Type B pancreatic cell (in vitro differentiated cells): ENCODE measurements around the gene PCK1. TPM values are rescaled to one million over a fixed set of nuclear protein-coding genes. Genes with fewer than 3 reads are reported as not detected.
A peak's percentile ranks its signal among the peaks of the same experiment; 100 is the strongest.

Experiments
- DNase-seq: peaks from one replicate; pipeline ENCODE4 v3.0.0; 2021; ENCODE audit warnings: mixed read lengths; ENCODE audit not compliant: unreplicated experiment; ENCODE audit errors: extremely low spot score
- H3K27ac Mint-ChIP-seq: 2 replicates; pipeline ENCODE4 v1.8.0; 2021; ENCODE audit warnings: mild to moderate bottlenecking, mixed read lengths
- H3K27me3 Mint-ChIP-seq: 2 replicates; pipeline ENCODE4 v1.8.0; 2021; ENCODE audit warnings: mixed read lengths
- H3K36me3 Mint-ChIP-seq: 2 replicates; pipeline ENCODE4 v1.8.0; 2021; ENCODE audit warnings: mixed read lengths
- H3K4me1 Mint-ChIP-seq: one replicate; pipeline ENCODE4 v1.8.0; 2021; ENCODE audit warnings: mixed read lengths; ENCODE audit not compliant: unreplicated experiment
- H3K4me3 Mint-ChIP-seq: 2 replicates; pipeline ENCODE4 v1.8.0; 2021; ENCODE audit warnings: mild to moderate bottlenecking, mixed read lengths
- H3K9me3 Mint-ChIP-seq: 2 replicates; pipeline ENCODE4 v1.8.0; 2021; ENCODE audit warnings: mixed read lengths
- CTCF ChIP-seq: fragments of 200-600 bp; sonication (generic); conservative IDR thresholded peaks from 2 replicates; pipeline ENCODE4 v1.5.0; 2021; ENCODE audit warnings: antibody characterized with exemption, mild to moderate bottlenecking
- total RNA-seq: library from RNA; stranded (reverse); gene quantifications from 2 replicates; pipeline ENCODE4 v1.2.1, GENCODE V29; 2021; ENCODE audit warnings: low replicate concordance

The PCK1 gene
- total RNA-seq, 1 donor from 2014 or later, result 2.3 TPM

GRCh38 chr20:57580478-57581201, 19.7 kb downstream of the PCK1 start:
- TF ChIP-seq CTCF, result no peak
- Mint-ChIP-seq H3K36me3 (no peaks in the 10 kb centered on the region), H3K4me1 (peaks cover 47% of the 10 kb centered on the region), H3K4me3 (peak overlapping the region; percentile 72), H3K27me3 (peaks cover 40% of the 10 kb centered on the region), H3K27ac (peak overlapping the region; percentile 84), H3K9me3 (no peaks in the 10 kb centered on the region)
- DNase-seq, result no peak

GRCh38 chr20:57581202-57582028, 20.5 kb downstream of the PCK1 start:
- DNase-seq, result no peak
- H3K4me1 Mint-ChIP-seq, result peaks cover 49% of the 10 kb centered on the region
- H3K27me3 Mint-ChIP-seq, result peaks cover 42% of the 10 kb centered on the region
- TF ChIP-seq CTCF, result no peak
- no peak overlapping the region for H3K27ac Mint-ChIP-seq
- H3K9me3 Mint-ChIP-seq, result no peaks in the 10 kb centered on the region
- H3K4me3 Mint-ChIP-seq, result no peak overlapping the region
- H3K36me3 Mint-ChIP-seq, result no peaks in the 10 kb centered on the region

GRCh38 chr20:57582029-57582378, 21.1 kb downstream of the PCK1 start:
- TF ChIP-seq CTCF, result no peak
- H3K27me3 Mint-ChIP-seq, result peaks cover 44% of the 10 kb centered on the region
- H3K9me3 Mint-ChIP-seq, result no peaks in the 10 kb centered on the region
- no peak overlapping the region for H3K4me3 Mint-ChIP-seq
- peaks cover 51% of the 10 kb centered on the region for H3K4me1 Mint-ChIP-seq
- H3K36me3 Mint-ChIP-seq, result no peaks in the 10 kb centered on the region
- DNase-seq, result no peak
- H3K27ac Mint-ChIP-seq, result peak overlapping the region; percentile 44

- no peaks in the 10 kb centered on the region for H3K36me3 Mint-ChIP-seq
- no peak for DNase-seq
- H3K27ac Mint-ChIP-seq, result peak overlapping the region; percentile 44
- H3K4me1 Mint-ChIP-seq, result peaks cover 53% of the 10 kb centered on the region
- H3K9me3 Mint-ChIP-seq, result no peaks in the 10 kb centered on the region
- peak; percentile 78 for TF ChIP-seq CTCF
- peak overlapping the region; percentile 62 for H3K4me3 Mint-ChIP-seq
- peaks cover 46% of the 10 kb centered on the region for H3K27me3 Mint-ChIP-seq
Observed at GRCh38 chr20:57582432-57583288, 21.8 kb downstream of the PCK1 start.
